CD4-positive, CD25-positive, alpha-beta regulatory T cell (primary cell): Measurements from ENCODE around the gene NINL. TPM values are rescaled to one million over a fixed set of nuclear protein-coding genes. Genes with fewer than 3 reads are reported as not detected.

ENCODE experiments used
- ATAC-seq, 2 donors: fragments of 150-1000 bp; cut with Tn5 transposase; one replicate each; pipeline ENCODE4 v1.10.0; 2021; ENCODE audit warnings: low read depth in 2 of 2, moderate number of reproducible peaks in 2 of 2, moderate library complexity in 1 of 2
- DNase-seq, 3 donors: peaks; one replicate each; pipeline versions ENCODE4 v3.0.0 to v3.0.0-alpha.2; 2012 to 2022; ENCODE audit warnings: mixed read lengths in 1 of 3
- H3K27ac ChIP-seq: one replicate; pipeline ENCODE4 v1.7.0; 2013; ENCODE audit warnings: mild to moderate bottlenecking, low read length; ENCODE audit not compliant: insufficient read depth, poor library complexity, severe bottlenecking
- H3K27me3 ChIP-seq: one replicate; pipeline ENCODE4 v1.7.0; 2013; ENCODE audit warnings: low read length; ENCODE audit not compliant: control insufficient read depth, insufficient read depth
- H3K36me3 ChIP-seq: one replicate; pipeline ENCODE4 v1.7.0; 2013; ENCODE audit warnings: mild to moderate bottlenecking, low read length, moderate library complexity; ENCODE audit not compliant: control insufficient read depth, insufficient read depth
- H3K4me1 ChIP-seq: 2 replicates; pipeline ENCODE4 v1.7.0; 2013; ENCODE audit warnings: mild to moderate bottlenecking, low read length; ENCODE audit not compliant: insufficient read depth, control insufficient read depth, poor library complexity, severe bottlenecking
- H3K4me3 ChIP-seq: one replicate; pipeline ENCODE4 v1.7.0; 2013; ENCODE audit warnings: low read depth, mild to moderate bottlenecking, low read length, moderate library complexity
- H3K9me3 ChIP-seq, 2 experiments: 1 replicate in 1 of 2; 2 replicates in 1 of 2; pipeline ENCODE4 v1.7.0; 2013; ENCODE audit warnings: low read length in 2 of 2, mild to moderate bottlenecking in 1 of 2, moderate library complexity in 1 of 2; ENCODE audit not compliant: control insufficient read depth in 2 of 2
- H3K27ac Mint-ChIP-seq, 3 donors: one replicate each; pipeline ENCODE4 v1.8.0; 2020 to 2022; ENCODE audit warnings: mild to moderate bottlenecking in 3 of 3, mixed read lengths in 3 of 3, moderate library complexity in 2 of 3
- H3K27me3 Mint-ChIP-seq: one replicate; pipeline ENCODE4 v1.8.0; 2022; ENCODE audit warnings: mild to moderate bottlenecking, mixed read lengths
- H3K36me3 Mint-ChIP-seq: one replicate; pipeline ENCODE4 v1.8.0; 2020; ENCODE audit warnings: mixed read lengths
- H3K4me1 Mint-ChIP-seq, 4 donors: one replicate each; pipeline ENCODE4 v1.8.0; 2020 to 2022; ENCODE audit warnings: mixed read lengths in 4 of 4, mild to moderate bottlenecking in 1 of 4
- H3K4me3 Mint-ChIP-seq, 4 donors: one replicate each; pipeline ENCODE4 v1.8.0; 2020 to 2022; ENCODE audit warnings: mild to moderate bottlenecking in 4 of 4, mixed read lengths in 4 of 4, moderate library complexity in 3 of 4
- H3K9me3 Mint-ChIP-seq, 7 donors: one replicate each; pipeline ENCODE4 v1.8.0; 2020 to 2022; ENCODE audit warnings: mixed read lengths in 7 of 7, mild to moderate bottlenecking in 3 of 7, moderate library complexity in 2 of 7
- polyA plus RNA-seq, 4 donors: library from polyadenylated mRNA; unstranded; fragments of 300-500 nt; fragmentation: Illumina TruSeq; gene quantifications; one replicate each; pipeline ENCODE4 v1.2.3, GENCODE V29; 2021
- total RNA-seq: library from RNA; stranded (reverse); gene quantifications from one replicate; pipeline ENCODE4 v1.2.3, GENCODE V29; 2022

NINL gene
- total and polyA plus RNA-seq, 5 donors from 2014 or later: 0.39 to 0.42 TPM; not detected in 3

GRCh38 chr20:25527949-25528348 lies 57.4 kb downstream of the NINL start:
- no peaks in the 10 kb centered on the region for H3K4me1 ChIP-seq
- no peak overlapping the region for H3K27ac ChIP-seq
- Mint-ChIP-seq H3K27me3 (no peaks in the 10 kb centered on the region), H3K4me3 (no peak overlapping the region), H3K27ac (no peak overlapping the region), H3K36me3 (no peaks in the 10 kb centered on the region), H3K4me1 (peaks cover 0 to 2% (median 0%) of the 10 kb centered on the region in 4 donors), H3K9me3 (peaks cover 0 to 8% (median 0%) of the 10 kb centered on the region in 7 donors)
- H3K4me3 ChIP-seq: no peak overlapping the region
- no peaks in the 10 kb centered on the region for H3K36me3 ChIP-seq
- H3K9me3 ChIP-seq: no peaks in the 10 kb centered on the region
- peaks cover 2% of the 10 kb centered on the region for H3K27me3 ChIP-seq
- no peak for ATAC-seq
- DNase-seq: no peak

DNA sequence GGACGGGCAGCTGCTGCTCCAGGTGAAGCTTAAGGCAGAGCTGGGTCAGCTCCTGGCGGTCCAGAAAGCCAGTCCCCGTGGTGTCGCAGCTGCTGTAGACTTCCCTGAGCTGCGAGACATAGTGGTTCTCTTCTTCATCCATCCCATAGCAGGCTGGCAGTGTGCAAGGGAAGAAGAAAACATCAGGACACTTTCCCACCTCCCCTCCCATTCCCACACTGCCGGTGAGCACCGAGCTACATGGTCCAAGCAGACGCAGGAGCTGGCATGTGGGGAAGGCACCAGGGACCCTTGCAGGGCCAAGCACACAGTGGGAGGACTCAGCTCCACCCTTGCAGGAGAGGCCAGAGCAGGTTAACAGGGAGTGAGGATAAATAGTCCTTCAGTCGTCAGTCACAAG lies 58.9 kb downstream of the NINL start:
- Mint-ChIP-seq H3K9me3 (peaks cover 0 to 8% (median 0%) of the 10 kb centered on the region in 7 donors), H3K4me1 (peaks cover 0 to 2% (median 0%) of the 10 kb centered on the region in 4 donors), H3K4me3 (no peak overlapping the region), H3K36me3 (no peaks in the 10 kb centered on the region), H3K27me3 (no peaks in the 10 kb centered on the region), H3K27ac (no peak overlapping the region)
- Histone ChIP-seq H3K27me3 (peaks cover 2% of the 10 kb centered on the region), H3K4me1 (no peaks in the 10 kb centered on the region), H3K4me3 (no peak overlapping the region), H3K36me3 (no peaks in the 10 kb centered on the region), H3K27ac (no peak overlapping the region), H3K9me3 (no peaks in the 10 kb centered on the region)
- DNase-seq (no peak), ATAC-seq (no peak)

DNA sequence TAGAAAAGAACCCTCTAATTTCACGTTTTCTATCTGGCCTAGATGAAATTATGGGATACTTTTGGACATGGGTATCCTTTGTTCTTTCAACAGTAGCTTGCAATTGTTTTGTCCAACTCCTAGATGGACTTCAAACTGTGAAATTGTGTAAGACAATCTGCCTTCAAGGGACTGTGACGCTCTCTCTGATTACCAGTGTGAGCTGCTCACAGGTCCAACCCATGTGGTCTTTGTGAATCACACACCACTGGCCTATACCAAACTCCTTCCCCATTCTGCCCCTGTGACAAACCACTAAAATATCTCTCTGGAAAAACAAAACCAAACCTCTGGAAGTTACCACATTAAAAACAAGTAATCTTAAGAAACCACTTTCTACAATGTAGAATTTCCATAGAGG lies 59.5 kb downstream of the NINL start:
- DNase-seq (no peak), ATAC-seq (no peak)
- H3K27me3 ChIP-seq: peaks cover 2% of the 10 kb centered on the region
- peaks cover 0 to 2% (median 0%) of the 10 kb centered on the region in 4 donors for H3K4me1 Mint-ChIP-seq
- H3K27me3 Mint-ChIP-seq: no peaks in the 10 kb centered on the region
- no peaks in the 10 kb centered on the region for H3K36me3 Mint-ChIP-seq
- no peaks in the 10 kb centered on the region for H3K9me3 ChIP-seq
- no peak overlapping the region for H3K4me3 ChIP-seq
- no peaks in the 10 kb centered on the region for H3K4me1 ChIP-seq
- no peak overlapping the region for H3K27ac Mint-ChIP-seq
- no peaks in the 10 kb centered on the region for H3K36me3 ChIP-seq
- no peak overlapping the region for H3K4me3 Mint-ChIP-seq
- H3K27ac ChIP-seq: no peak overlapping the region
- H3K9me3 Mint-ChIP-seq: peaks cover 0 to 8% (median 0%) of the 10 kb centered on the region in 7 donors

DNA sequence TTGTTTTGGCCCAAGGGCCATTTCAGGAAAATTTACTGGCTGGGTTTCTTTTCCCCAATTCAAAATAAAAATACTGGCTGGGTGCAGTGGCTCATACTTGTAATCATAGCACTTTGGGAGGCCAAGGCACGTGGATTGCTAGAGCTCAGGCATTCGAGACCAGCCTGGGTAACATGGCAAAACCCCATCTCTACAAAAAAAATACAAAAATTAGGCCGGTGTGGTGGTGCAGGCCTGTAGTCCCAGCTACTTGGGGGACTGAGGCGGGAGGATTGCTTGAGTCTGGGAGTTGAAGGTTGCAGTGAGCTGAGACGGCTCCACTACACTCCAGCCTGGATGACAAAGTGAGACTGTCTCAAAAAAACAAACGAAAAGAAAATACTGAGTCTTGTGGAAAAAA lies 60.0 kb downstream of the NINL start:
- Histone ChIP-seq H3K36me3 (no peaks in the 10 kb centered on the region), H3K9me3 (no peaks in the 10 kb centered on the region), H3K4me3 (no peak overlapping the region), H3K27ac (no peak overlapping the region), H3K27me3 (peaks cover 2% of the 10 kb centered on the region), H3K4me1 (no peaks in the 10 kb centered on the region)
- no peak for DNase-seq
- H3K27me3 Mint-ChIP-seq: no peaks in the 10 kb centered on the region
- H3K36me3 Mint-ChIP-seq: no peaks in the 10 kb centered on the region
- no peak for ATAC-seq
- peaks cover 0 to 2% (median 0%) of the 10 kb centered on the region in 4 donors for H3K4me1 Mint-ChIP-seq
- no peak overlapping the region for H3K4me3 Mint-ChIP-seq
- H3K27ac Mint-ChIP-seq: no peak overlapping the region
- H3K9me3 Mint-ChIP-seq: peaks cover 0 to 3% (median 0%) of the 10 kb centered on the region in 7 donors

DNA sequence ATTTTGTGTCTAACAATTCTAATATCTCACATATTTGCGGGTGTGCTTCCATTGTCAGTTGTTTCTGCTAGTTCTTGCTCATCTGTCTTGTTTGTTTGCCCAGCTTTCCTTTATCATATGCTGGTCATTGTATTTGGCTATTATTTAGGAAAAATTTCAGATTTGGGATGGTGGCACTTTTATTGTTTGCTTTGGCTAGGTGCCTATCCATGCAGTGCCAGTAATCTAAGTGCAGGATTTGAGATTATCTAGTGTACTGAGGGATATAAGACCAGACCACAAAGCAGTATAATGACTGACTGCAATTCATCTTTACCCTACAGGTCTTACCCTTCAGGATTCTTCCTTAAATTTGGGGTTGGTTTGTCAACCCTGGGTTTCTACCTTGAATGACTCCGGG lies 63.9 kb downstream of the NINL start:
- H3K27ac ChIP-seq: no peak overlapping the region
- peaks cover 2% of the 10 kb centered on the region for H3K27me3 ChIP-seq
- DNase-seq: no peak
- Mint-ChIP-seq H3K27ac (no peak overlapping the region), H3K36me3 (no peaks in the 10 kb centered on the region), H3K4me1 (peaks cover 0 to 2% (median 0%) of the 10 kb centered on the region in 4 donors), H3K27me3 (no peaks in the 10 kb centered on the region), H3K9me3 (peaks cover 0 to 7% (median 0%) of the 10 kb centered on the region in 7 donors), H3K4me3 (no peak overlapping the region)
- H3K36me3 ChIP-seq: no peaks in the 10 kb centered on the region
- no peak overlapping the region for H3K4me3 ChIP-seq
- no peaks in the 10 kb centered on the region for H3K9me3 ChIP-seq
- no peak for ATAC-seq
- H3K4me1 ChIP-seq: no peaks in the 10 kb centered on the region

DNA sequence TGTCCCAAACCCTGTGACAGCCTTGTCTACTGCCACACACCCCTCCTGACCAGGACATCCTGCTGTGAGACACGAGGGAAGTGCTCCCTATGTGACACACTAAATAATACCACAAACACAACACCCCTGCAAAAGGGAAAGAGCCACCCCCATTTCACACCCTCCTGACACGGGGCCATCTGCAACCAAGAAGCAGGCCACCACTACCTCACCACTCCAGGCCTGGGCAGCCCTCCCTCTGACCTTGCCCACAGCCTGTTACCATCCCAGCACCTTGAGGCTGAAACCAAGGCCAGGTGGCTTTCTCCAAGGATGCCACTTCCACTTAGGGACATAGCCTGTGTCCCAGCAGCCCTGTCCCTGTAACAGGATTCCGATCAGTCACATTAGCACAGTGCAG lies 68.2 kb downstream of the NINL start:
- no peak overlapping the region for H3K4me3 Mint-ChIP-seq
- H3K27me3 Mint-ChIP-seq: no peaks in the 10 kb centered on the region
- no peak overlapping the region for H3K4me3 ChIP-seq
- peaks cover 15 to 24% of the 10 kb centered on the region in 2 experiments for H3K9me3 ChIP-seq
- H3K4me1 ChIP-seq: no peaks in the 10 kb centered on the region
- no peak overlapping the region for H3K27ac Mint-ChIP-seq
- H3K27me3 ChIP-seq: no peaks in the 10 kb centered on the region
- H3K27ac ChIP-seq: no peak overlapping the region
- peaks cover 0 to 40% (median 17%) of the 10 kb centered on the region in 7 donors for H3K9me3 Mint-ChIP-seq
- DNase-seq (no peak), ATAC-seq (no peak)
- no peaks in the 10 kb centered on the region for H3K36me3 ChIP-seq
- H3K36me3 Mint-ChIP-seq: peaks cover 14% of the 10 kb centered on the region
- no peaks in the 10 kb centered on the region for H3K4me1 Mint-ChIP-seq

GRCh38 chr20:25514747-25515340 lies 70.5 kb downstream of the NINL start:
- H3K4me3 ChIP-seq: no peak overlapping the region
- H3K36me3 Mint-ChIP-seq: peaks cover 14% of the 10 kb centered on the region
- ATAC-seq: no peak

GRCh38 chr20:25514195-25514594 lies 71.1 kb downstream of the NINL start:
- Histone ChIP-seq H3K9me3 (peaks cover 15 to 24% of the 10 kb centered on the region in 2 experiments), H3K4me1 (no peaks in the 10 kb centered on the region), H3K4me3 (no peak overlapping the region), H3K36me3 (no peaks in the 10 kb centered on the region), H3K27me3 (no peaks in the 10 kb centered on the region), H3K27ac (no peak overlapping the region)
- H3K4me3 Mint-ChIP-seq: no peak overlapping the region
- no peak overlapping the region for H3K27ac Mint-ChIP-seq
- ATAC-seq (no peak), DNase-seq (no peak)
- no peaks in the 10 kb centered on the region for H3K27me3 Mint-ChIP-seq
- H3K36me3 Mint-ChIP-seq: peaks cover 15% of the 10 kb centered on the region
- peaks cover 0 to 42% (median 17%) of the 10 kb centered on the region in 7 donors for H3K9me3 Mint-ChIP-seq
- H3K4me1 Mint-ChIP-seq: no peaks in the 10 kb centered on the region

More at GRCh38 chr20:25514747-25515340, 70.5 kb downstream of the NINL start:
- peaks cover 0 to 42% (median 17%) of the 10 kb centered on the region in 7 donors for H3K9me3 Mint-ChIP-seq
- H3K4me3 Mint-ChIP-seq: no peak overlapping the region
- no peaks in the 10 kb centered on the region for H3K27me3 Mint-ChIP-seq
- no peaks in the 10 kb centered on the region for H3K36me3 ChIP-seq
- no peaks in the 10 kb centered on the region for H3K27me3 ChIP-seq
- no peak overlapping the region for H3K27ac ChIP-seq
- H3K4me1 Mint-ChIP-seq: no peaks in the 10 kb centered on the region
- H3K27ac Mint-ChIP-seq: no peak overlapping the region
- no peak for DNase-seq
- no peaks in the 10 kb centered on the region for H3K4me1 ChIP-seq
- H3K9me3 ChIP-seq: peaks cover 15 to 24% of the 10 kb centered on the region in 2 experiments
